Measurements from ENCODE around the gene TNFRSF1A.

GRCh38 chr12:6367065-6367968 lies 25.4 kb upstream of the TNFRSF1A start:
- TF ChIP-seq EHMT2 (IDR thresholded peaks at IDR 0.05) (no peak), CTCF (IDR thresholded peaks at IDR 0.05 in 2 of 3, conservative IDR thresholded peaks at IDR 0.05 in 1 of 3; ENCODE audit: insufficient read depth in 2 of 3, low read depth in 1 of 3, low read length in 3 of 3) (peak; percentile 40 to 51 (median 41); a peak in 5 of 6 replicates), ZNF592 (IDR thresholded peaks at IDR 0.05) (no peak), NR2C1 (IDR thresholded peaks at IDR 0.05) (no peak), NR2C1 (tag; IDR thresholded peaks at IDR 0.05) (no peak), NFYB (IDR thresholded peaks at IDR 0.05; ENCODE audit: extremely low read depth, insufficient read length) (no peak), JUND (IDR thresholded peaks at IDR 0.05; ENCODE audit: borderline replicate concordance, low read depth, low read length) (no peak), JUND (tag; IDR thresholded peaks at IDR 0.05; ENCODE audit: borderline replicate concordance, low read depth, low read length) (no peak)
- TF ChIP-seq, protein P1, sequence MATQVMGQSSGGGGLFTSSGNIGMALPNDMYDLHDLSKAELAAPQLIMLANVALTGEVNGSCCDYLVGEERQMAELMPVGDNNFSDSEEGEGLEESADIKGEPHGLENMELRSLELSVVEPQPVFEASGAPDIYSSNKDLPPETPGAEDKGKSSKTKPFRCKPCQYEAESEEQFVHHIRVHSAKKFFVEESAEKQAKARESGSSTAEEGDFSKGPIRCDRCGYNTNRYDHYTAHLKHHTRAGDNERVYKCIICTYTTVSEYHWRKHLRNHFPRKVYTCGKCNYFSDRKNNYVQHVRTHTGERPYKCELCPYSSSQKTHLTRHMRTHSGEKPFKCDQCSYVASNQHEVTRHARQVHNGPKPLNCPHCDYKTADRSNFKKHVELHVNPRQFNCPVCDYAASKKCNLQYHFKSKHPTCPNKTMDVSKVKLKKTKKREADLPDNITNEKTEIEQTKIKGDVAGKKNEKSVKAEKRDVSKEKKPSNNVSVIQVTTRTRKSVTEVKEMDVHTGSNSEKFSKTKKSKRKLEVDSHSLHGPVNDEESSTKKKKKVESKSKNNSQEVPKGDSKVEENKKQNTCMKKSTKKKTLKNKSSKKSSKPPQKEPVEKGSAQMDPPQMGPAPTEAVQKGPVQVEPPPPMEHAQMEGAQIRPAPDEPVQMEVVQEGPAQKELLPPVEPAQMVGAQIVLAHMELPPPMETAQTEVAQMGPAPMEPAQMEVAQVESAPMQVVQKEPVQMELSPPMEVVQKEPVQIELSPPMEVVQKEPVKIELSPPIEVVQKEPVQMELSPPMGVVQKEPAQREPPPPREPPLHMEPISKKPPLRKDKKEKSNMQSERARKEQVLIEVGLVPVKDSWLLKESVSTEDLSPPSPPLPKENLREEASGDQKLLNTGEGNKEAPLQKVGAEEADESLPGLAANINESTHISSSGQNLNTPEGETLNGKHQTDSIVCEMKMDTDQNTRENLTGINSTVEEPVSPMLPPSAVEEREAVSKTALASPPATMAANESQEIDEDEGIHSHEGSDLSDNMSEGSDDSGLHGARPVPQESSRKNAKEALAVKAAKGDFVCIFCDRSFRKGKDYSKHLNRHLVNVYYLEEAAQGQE (IDR thresholded peaks at IDR 0.05; ENCODE audit: borderline replicate concordance) = peak; percentile 53; the same call in 1 of the 2 replicates
- TF ChIP-seq, protein P1 (CRISPR knock-in tag; IDR thresholded peaks at IDR 0.05; ENCODE audit: low read depth) = no peak
- TF ChIP-seq, protein P2, sequence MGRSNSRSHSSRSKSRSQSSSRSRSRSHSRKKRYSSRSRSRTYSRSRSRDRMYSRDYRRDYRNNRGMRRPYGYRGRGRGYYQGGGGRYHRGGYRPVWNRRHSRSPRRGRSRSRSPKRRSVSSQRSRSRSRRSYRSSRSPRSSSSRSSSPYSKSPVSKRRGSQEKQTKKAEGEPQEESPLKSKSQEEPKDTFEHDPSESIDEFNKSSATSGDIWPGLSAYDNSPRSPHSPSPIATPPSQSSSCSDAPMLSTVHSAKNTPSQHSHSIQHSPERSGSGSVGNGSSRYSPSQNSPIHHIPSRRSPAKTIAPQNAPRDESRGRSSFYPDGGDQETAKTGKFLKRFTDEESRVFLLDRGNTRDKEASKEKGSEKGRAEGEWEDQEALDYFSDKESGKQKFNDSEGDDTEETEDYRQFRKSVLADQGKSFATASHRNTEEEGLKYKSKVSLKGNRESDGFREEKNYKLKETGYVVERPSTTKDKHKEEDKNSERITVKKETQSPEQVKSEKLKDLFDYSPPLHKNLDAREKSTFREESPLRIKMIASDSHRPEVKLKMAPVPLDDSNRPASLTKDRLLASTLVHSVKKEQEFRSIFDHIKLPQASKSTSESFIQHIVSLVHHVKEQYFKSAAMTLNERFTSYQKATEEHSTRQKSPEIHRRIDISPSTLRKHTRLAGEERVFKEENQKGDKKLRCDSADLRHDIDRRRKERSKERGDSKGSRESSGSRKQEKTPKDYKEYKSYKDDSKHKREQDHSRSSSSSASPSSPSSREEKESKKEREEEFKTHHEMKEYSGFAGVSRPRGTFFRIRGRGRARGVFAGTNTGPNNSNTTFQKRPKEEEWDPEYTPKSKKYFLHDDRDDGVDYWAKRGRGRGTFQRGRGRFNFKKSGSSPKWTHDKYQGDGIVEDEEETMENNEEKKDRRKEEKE (IDR thresholded peaks at IDR 0.05; ENCODE audit: borderline replicate concordance in 1 of 2, control insufficient read depth in 1 of 2, low read depth in 2 of 2, low read length in 1 of 2) = no peak

All from K562 (cell line).